Ammon's horn (tissue), 1 donor: Measurements from ENCODE around the gene TECTA.

Source experiments
- DNase-seq: peaks from one replicate; pipeline ENCODE4 v3.0.0-alpha.2; 2016; ENCODE audit warnings: low spot score

The TECTA gene

GRCh38 chr11:121127809-121128208 is 26.8 kb downstream of the TECTA start:
- DNase-seq: no peak

- no peak for DNase-seq
These were observed 28.6 kb downstream of the TECTA start for GRCh38 chr11:121129362-121130340.

- DNase-seq: no peak
These were observed 30.6 kb downstream of the TECTA start for GRCh38 chr11:121131656-121132055.

GRCh38 chr11:121132211-121132976 is 31.4 kb downstream of the TECTA start:
- DNase-seq: no peak

GRCh38 chr11:121134741-121135312 is 33.8 kb downstream of the TECTA start:
- DNase-seq: peak; percentile 13

GRCh38 chr11:121137005-121137404 is 36.0 kb downstream of the TECTA start:
- no peak for DNase-seq

- no peak for DNase-seq
These were observed 37.2 kb downstream of the TECTA start for GRCh38 chr11:121138259-121138658.

- DNase-seq: no peak
These were observed 39.3 kb downstream of the TECTA start for GRCh38 chr11:121140369-121140768.

- no peak for DNase-seq
These were observed 40.0 kb downstream of the TECTA start for GRCh38 chr11:121141066-121141465.

GRCh38 chr11:121143921-121144320 is 42.9 kb downstream of the TECTA start:
- DNase-seq: no peak

GRCh38 chr11:121144723-121145122 is 43.7 kb downstream of the TECTA start:
- no peak for DNase-seq

- no peak for DNase-seq
These were observed 44.8 kb downstream of the TECTA start for GRCh38 chr11:121145826-121146225.

- no peak for DNase-seq
These were observed 48.1 kb downstream of the TECTA start for GRCh38 chr11:121149116-121149515.

- no peak for DNase-seq
These were observed 50.2 kb downstream of the TECTA start for GRCh38 chr11:121151207-121151688.

- no peak for DNase-seq
These were observed 51.7 kb downstream of the TECTA start for GRCh38 chr11:121152764-121153163.

- DNase-seq: no peak
These were observed 52.4 kb downstream of the TECTA start for GRCh38 chr11:121153472-121153871.

GRCh38 chr11:121154486-121155314 is 53.7 kb downstream of the TECTA start:
- no peak for DNase-seq

GRCh38 chr11:121157756-121158155 is 56.7 kb downstream of the TECTA start:
- no peak for DNase-seq

- DNase-seq: no peak
These were observed 58.7 kb downstream of the TECTA start for GRCh38 chr11:121159741-121160140.

- no peak for DNase-seq
These were observed 60.4 kb downstream of the TECTA start for GRCh38 chr11:121161349-121161917.

GRCh38 chr11:121163658-121164308 is 62.7 kb downstream of the TECTA start:
- DNase-seq: no peak
